Thyroid gland (tissue), 4 donors: ENCODE measurements around the gene MAJIN. TPM values are rescaled to one million over a fixed set of nuclear protein-coding genes. Genes with fewer than 3 reads are reported as not detected.

Source experiments
- DNase-seq, 2 donors: peaks; one replicate each; pipeline ENCODE4 v3.0.0-alpha.2; 2019
- H3K27ac ChIP-seq, 3 donors: fragments of 200-600 bp; sonication (generic); 1 replicate in 2 of 3; 2 replicates in 1 of 3; pipeline ENCODE4 v1.5.1; 2016 to 2019; ENCODE audit warnings: mild to moderate bottlenecking in 1 of 3, moderate library complexity in 1 of 3
- H3K27me3 ChIP-seq: fragments of 200-600 bp; sonication (generic); one replicate; pipeline ENCODE4 v1.5.1; 2019
- H3K36me3 ChIP-seq, 2 donors: fragments of 200-600 bp; sonication (generic); one replicate each; pipeline ENCODE4 v1.5.1; 2016 to 2019
- H3K4me1 ChIP-seq, 2 donors: fragments of 200-600 bp; sonication (generic); one replicate each; pipeline ENCODE4 v1.5.1; 2017 to 2019
- H3K4me3 ChIP-seq, 3 donors: fragments of 200-600 bp; sonication (generic); replicated peaks in 1 of 3; 1 replicate in 2 of 3; 2 replicates in 1 of 3; pipeline ENCODE4 v1.5.1; 2016; ENCODE audit warnings: mild to moderate bottlenecking in 1 of 3
- H3K9me3 ChIP-seq: fragments of 200-600 bp; sonication (generic); one replicate; pipeline ENCODE4 v1.5.1; 2017
- POLR2A ChIP-seq, 2 donors: fragments of 450-650 bp; IDR thresholded peaks; one replicate each; pipeline ENCODE4 v1.6.1; 2017; ENCODE audit warnings: antibody characterized with exemption in 2 of 2, mild to moderate bottlenecking in 2 of 2, moderate library complexity in 1 of 2
- WGBS, 2 donors: methylation state at CpG; one replicate each; pipeline ENCODE4 v1.1.5; 2017; 5-methylcytosine and 5-hydroxymethylcytosine counted together
- intact Hi-C: fragments of 100-400 bp; cut with DNase I; formaldehyde crosslinking; loops from one replicate; pipeline ENCODE4 v1.15.1; 2023
- microRNA counts, 2 donors: library from miRNA; unstranded; fragments of <30 nt; microRNA quantifications; one replicate each; lab custom pipeline; 2016 to 2017
- microRNA-seq: library from miRNA; unstranded; fragments of <30 nt; microRNA quantifications from one replicate; pipeline ENCODE4, GENCODE V29; 2016
- small RNA-seq: library from RNA; depleted of rRNA; stranded (forward); fragments of <200 nt; gene quantifications from one replicate; pipeline ENCODE3, GENCODE V24; 2016
- total RNA-seq, 4 donors: library from RNA; depleted of rRNA; stranded (reverse); fragments of >200 nt; gene quantifications; one replicate each; pipeline ENCODE4 v1.2.3, GENCODE V29; 2016
- TF ChIP-seq, protein P1 (sequence below), 6 experiments: fragments of 200-600 bp in 3 of 6; fragments of 450-650 bp in 3 of 6; sonication (generic) in 3 of 6; IDR thresholded peaks; one replicate each; pipeline ENCODE4 v1.5.1; 2016 to 2019; ENCODE audit warnings: antibody characterized with exemption in 6 of 6, mild to moderate bottlenecking in 2 of 6, inconsistent platforms in 1 of 6, moderate library complexity in 1 of 6

Gene MAJIN
- total RNA-seq, 4 donors from 2014 or later, result 0.27 TPM; not detected in 3

DNA sequence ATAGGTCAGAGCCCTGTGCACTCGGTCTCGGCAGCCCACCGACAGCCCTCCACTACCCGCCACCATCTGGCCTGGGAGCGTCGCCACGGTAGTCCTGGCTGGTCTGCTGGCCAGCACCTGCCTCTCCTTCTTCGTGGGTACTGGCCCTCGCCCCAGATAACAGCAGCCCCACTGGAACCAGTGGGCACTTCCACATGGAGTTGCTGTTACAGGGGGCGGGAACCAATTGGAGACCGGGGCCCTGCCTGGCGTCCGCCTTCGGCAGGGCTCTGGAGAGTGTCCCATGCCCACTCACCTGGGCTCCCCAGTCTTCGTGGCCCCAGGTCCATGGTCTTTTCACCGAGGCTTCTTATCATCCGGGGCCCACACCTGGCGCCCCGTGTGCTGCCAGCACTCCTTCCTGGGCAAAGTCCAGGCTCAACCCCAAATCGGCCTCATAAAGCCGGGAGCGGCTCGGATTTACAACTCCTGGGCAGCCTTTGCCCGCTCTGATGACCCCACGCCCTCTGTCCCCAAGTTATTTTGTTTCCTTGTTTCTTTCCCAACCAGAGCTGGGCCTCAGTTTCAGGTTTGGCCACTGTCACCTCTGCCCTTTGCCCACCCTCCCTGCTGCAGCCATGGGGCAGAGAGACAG is 80.6 kb downstream of the MAJIN start:
- 92 to 95% methylated on average over 14 to 18 of the region's 25 CpGs for WGBS, 2 donors
- H3K27me3 ChIP-seq, result no peaks in the 10 kb centered on the region
- no peak overlapping the region for H3K4me3 ChIP-seq
- no peak overlapping the region for H3K27ac ChIP-seq
- TF ChIP-seq POLR2A (IDR thresholded peaks at IDR 0.05), result no peak
- TF ChIP-seq, protein P1, sequence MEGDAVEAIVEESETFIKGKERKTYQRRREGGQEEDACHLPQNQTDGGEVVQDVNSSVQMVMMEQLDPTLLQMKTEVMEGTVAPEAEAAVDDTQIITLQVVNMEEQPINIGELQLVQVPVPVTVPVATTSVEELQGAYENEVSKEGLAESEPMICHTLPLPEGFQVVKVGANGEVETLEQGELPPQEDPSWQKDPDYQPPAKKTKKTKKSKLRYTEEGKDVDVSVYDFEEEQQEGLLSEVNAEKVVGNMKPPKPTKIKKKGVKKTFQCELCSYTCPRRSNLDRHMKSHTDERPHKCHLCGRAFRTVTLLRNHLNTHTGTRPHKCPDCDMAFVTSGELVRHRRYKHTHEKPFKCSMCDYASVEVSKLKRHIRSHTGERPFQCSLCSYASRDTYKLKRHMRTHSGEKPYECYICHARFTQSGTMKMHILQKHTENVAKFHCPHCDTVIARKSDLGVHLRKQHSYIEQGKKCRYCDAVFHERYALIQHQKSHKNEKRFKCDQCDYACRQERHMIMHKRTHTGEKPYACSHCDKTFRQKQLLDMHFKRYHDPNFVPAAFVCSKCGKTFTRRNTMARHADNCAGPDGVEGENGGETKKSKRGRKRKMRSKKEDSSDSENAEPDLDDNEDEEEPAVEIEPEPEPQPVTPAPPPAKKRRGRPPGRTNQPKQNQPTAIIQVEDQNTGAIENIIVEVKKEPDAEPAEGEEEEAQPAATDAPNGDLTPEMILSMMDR (IDR thresholded peaks at IDR 0.05), result no peak
- DNase-seq, result no peak
- H3K9me3 ChIP-seq, result no peaks in the 10 kb centered on the region
- H3K36me3 ChIP-seq, result no peaks in the 10 kb centered on the region
- intact Hi-C loops, result loop anchor here (10.0 kb wide), 1 partner anchor 107 kb away; no protein-coding TSS in a partner anchor
- peaks cover 3 to 19% of the 10 kb centered on the region in 2 donors for H3K4me1 ChIP-seq

DNA sequence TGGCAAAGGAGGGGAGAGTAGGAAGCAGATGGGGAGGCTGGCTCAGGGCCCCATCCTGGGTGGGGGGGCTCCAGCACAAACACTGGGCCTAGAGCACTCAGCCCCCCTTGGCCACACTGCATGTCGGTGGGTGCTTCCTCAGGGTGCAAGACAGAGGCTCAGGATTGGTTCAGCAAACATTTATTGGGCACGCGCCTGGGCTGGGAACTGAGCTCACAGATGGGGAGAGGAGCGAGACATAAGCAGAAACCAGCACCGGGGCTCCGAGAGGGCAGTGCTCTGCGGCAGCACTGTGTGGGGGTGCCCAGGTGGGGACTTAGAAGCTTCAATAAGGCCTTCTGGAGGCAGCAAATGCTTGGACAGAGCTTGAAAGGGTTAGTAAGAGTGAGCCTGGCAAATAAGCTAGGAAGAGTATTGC is 81.4 kb downstream of the MAJIN start:
- Histone ChIP-seq H3K4me1 (peaks cover 3 to 19% of the 10 kb centered on the region in 2 donors), H3K9me3 (no peaks in the 10 kb centered on the region), H3K36me3 (no peaks in the 10 kb centered on the region), H3K4me3 (no peak overlapping the region), H3K27me3 (no peaks in the 10 kb centered on the region), H3K27ac (no peak overlapping the region)
- WGBS, 2 donors, result 84 to 95% methylated on average over 7 of the region's 7 CpGs
- no peak for DNase-seq
- TF ChIP-seq, protein P1 (IDR thresholded peaks at IDR 0.05), result no peak
- TF ChIP-seq POLR2A (IDR thresholded peaks at IDR 0.05), result no peak
- intact Hi-C loops, result loop anchor here (10.0 kb wide), 1 partner anchor 106 kb away; no protein-coding TSS in a partner anchor

DNA sequence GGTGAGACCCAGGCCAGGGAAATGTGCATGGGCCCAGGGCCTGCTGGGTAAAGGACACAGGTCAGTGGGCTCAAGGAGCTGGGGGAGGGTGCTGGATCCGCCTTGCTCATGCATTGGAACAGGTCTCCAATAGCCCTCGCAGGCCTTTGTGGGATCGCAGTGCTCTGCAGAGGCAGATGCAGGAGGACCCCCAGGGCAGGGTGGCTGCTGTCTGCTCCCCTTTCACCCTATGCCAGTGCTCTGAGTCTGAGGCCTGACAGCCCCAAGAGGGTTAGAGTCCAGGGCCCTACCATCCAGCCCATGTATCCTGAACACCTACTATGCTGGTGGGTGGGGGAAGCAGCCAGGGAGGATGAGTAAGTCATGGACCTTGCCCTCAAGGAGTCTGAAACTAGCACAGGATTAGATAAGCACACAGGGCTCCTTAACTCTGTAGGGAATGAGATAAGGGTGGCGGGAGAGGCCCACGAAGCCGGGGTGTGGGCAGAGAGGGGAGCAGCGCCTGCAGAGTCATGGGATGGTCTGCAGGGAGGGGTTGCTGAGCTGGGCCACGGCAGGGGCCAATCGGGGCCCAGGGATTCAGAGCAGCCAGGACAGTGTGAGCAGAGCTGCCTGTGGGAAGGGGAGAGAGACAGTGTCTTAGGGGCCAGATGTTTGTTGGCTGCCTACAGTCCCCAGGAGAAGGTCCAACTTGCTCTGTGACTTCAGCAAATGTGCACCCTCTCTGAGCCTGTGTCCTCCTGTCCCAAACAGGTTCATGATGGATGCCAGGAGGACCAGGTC is 83.0 kb downstream of the MAJIN start:
- H3K27ac ChIP-seq, result no peak overlapping the region
- H3K27me3 ChIP-seq, result no peaks in the 10 kb centered on the region
- no peak for TF ChIP-seq POLR2A (IDR thresholded peaks at IDR 0.05)
- TF ChIP-seq, protein P1 (IDR thresholded peaks at IDR 0.05), result no peak
- 70 to 74% methylated on average over 6 to 7 of the region's 9 CpGs for WGBS, 2 donors
- H3K4me1 ChIP-seq, result peaks cover 3 to 16% of the 10 kb centered on the region in 2 donors
- no peaks in the 10 kb centered on the region for H3K9me3 ChIP-seq
- peak; percentile 58 to 67 for DNase-seq
- no peaks in the 10 kb centered on the region for H3K36me3 ChIP-seq
- intact Hi-C loops, result no loop called here
- H3K4me3 ChIP-seq, result no peak overlapping the region

DNA sequence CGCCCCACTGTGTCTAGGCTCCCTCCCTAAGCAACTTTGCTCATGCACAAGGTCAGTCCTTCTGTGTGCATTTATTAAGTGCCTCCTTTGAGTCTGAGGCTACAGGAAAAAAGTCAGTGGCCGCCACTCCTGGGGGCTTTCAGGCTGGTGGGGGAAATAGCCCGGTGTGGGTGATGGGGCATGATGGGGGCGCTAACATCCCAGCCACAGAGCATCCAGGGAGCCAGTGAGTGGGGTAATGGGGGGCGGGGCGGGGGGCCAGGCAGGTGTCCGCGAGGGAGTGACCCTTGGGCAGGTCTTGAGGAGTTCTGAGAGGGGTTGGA is 83.5 kb downstream of the MAJIN start:
- Histone ChIP-seq H3K4me3 (no peak overlapping the region), H3K27ac (no peak overlapping the region), H3K27me3 (no peaks in the 10 kb centered on the region), H3K9me3 (no peaks in the 10 kb centered on the region), H3K4me1 (peaks cover 3 to 16% of the 10 kb centered on the region in 2 donors), H3K36me3 (no peaks in the 10 kb centered on the region)
- WGBS, 2 donors, result 49 to 56% methylated on average over 2 to 5 of the region's 8 CpGs
- DNase-seq, result no peak
- intact Hi-C loops, result no loop called here
- TF ChIP-seq, protein P1 (IDR thresholded peaks at IDR 0.05), result no peak
- TF ChIP-seq POLR2A (IDR thresholded peaks at IDR 0.05), result no peak

MicroRNAs encoded within 50 kb of the gene (microRNA counts, 767-probe panel; counts per million panel counts)
- 2,296 to 3,722 counts per million in 2 donors for microRNA hsa-miR-192-5p (lab: Ali Mortazavi, UCI)

Small RNAs within 50 kb of the gene (microRNA-seq; reads per million reads assigned to microRNA genes)
- gene MIR6749 (not detected), gene MIR6750 (not detected), gene MIR6879 (not detected)

Small RNAs within 50 kb of the gene (small RNA-seq; reads per million reads assigned to genes)
- gene MIR6749 (not detected), gene MIR6750 (not detected), gene MIR6879 (not detected)

Other genes starting within 250 kb of the MAJIN start
- gene NRXN2, start 248.9 kb downstream of the MAJIN start, total RNA-seq, result 10 to 100 TPM in 1 of 4 donors, 1 to 10 TPM in 3; 2.0 to 12.3 (median 4.8) TPM
- gene RASGRP2, start 228.0 kb downstream of the MAJIN start, total RNA-seq, result 1 to 10 TPM; 2.8 to 8.9 (median 6.6) TPM
- 10 to 100 TPM in 1 of 4 donors, 1 to 10 TPM in 3; 4.3 to 14.8 (median 6.7) TPM for gene PYGM, start 212.1 kb downstream of the MAJIN start, total RNA-seq
- gene SF1, start 193.6 kb downstream of the MAJIN start, total RNA-seq, result 100 to 1,000 TPM; 171 to 419 (median 297) TPM
- 10 to 100 TPM; 35.5 to 77.8 (median 37.5) TPM for gene MAP4K2, start 168.9 kb downstream of the MAJIN start, total RNA-seq
- gene MEN1, start 161.6 kb downstream of the MAJIN start, total RNA-seq, result 10 to 100 TPM; 23.5 to 31.5 (median 25.1) TPM
- 10 to 100 TPM in 2 of 4 donors, 1 to 10 TPM in 2; 7.8 to 13.9 (median 10.2) TPM for gene CDC42BPG, start 127.5 kb downstream of the MAJIN start, total RNA-seq
- 10 to 100 TPM; 53.5 to 90.7 (median 67.4) TPM for gene EHD1, start 93.5 kb downstream of the MAJIN start, total RNA-seq
- 10 to 100 TPM; 19.5 to 43.1 (median 36.7) TPM for gene ATG2A, start 54.9 kb downstream of the MAJIN start, total RNA-seq
- gene PPP2R5B, start 47.4 kb downstream of the MAJIN start, total RNA-seq, result 10 to 100 TPM; 14.8 to 30.1 (median 21.7) TPM
- gene GPHA2, start 36.2 kb downstream of the MAJIN start, total RNA-seq, result under 1 TPM in 1 of 4 donors, not detected in 3; 0.94 TPM
- 1 to 10 TPM; 1.2 to 9.1 (median 2.3) TPM for gene BATF2, start 24.9 kb upstream of the MAJIN start, total RNA-seq
- 100 to 1,000 TPM in 3 of 4 donors, 10 to 100 TPM in 1; 76.6 to 166 (median 119) TPM for gene ARL2, start 42.1 kb upstream of the MAJIN start, total RNA-seq
- gene SNX15, start 55.3 kb upstream of the MAJIN start, total RNA-seq, result 10 to 100 TPM; 11.6 to 36.4 (median 19.2) TPM
- 10 to 100 TPM in 1 of 4 donors, 1 to 10 TPM in 3; 2.1 to 13.1 (median 6.0) TPM for gene SAC3D1, start 69.1 kb upstream of the MAJIN start, total RNA-seq
- gene NAALADL1, start 86.4 kb upstream of the MAJIN start, total RNA-seq, result 10 to 100 TPM in 1 of 4 donors, 1 to 10 TPM in 3; 5.6 to 21.5 (median 6.8) TPM
- 1 to 10 TPM in 1 of 4 donors, under 1 TPM in 2, not detected in 1; 0.71 to 1.8 (median 0.81) TPM for gene CDCA5, start 111.9 kb upstream of the MAJIN start, total RNA-seq
- gene ZFPL1, start 112.1 kb upstream of the MAJIN start, total RNA-seq, result 10 to 100 TPM; 28.3 to 74.4 (median 49.3) TPM
- 100 to 1,000 TPM; 222 to 608 (median 469) TPM for gene VPS51, start 124.1 kb upstream of the MAJIN start, total RNA-seq
- gene TM7SF2, start 139.8 kb upstream of the MAJIN start, total RNA-seq, result 10 to 100 TPM; 20.0 to 99.4 (median 53.5) TPM
- gene ZNHIT2, start 145.6 kb upstream of the MAJIN start, total RNA-seq, result 10 to 100 TPM; 17.3 to 38.5 (median 25.9) TPM
- gene FAU, start 150.0 kb upstream of the MAJIN start, total RNA-seq, result 1,000 to 10,000 TPM in 1 of 4 donors, 100 to 1,000 TPM in 3; 524 to 2,189 (median 600) TPM
- gene MRPL49, start 150.2 kb upstream of the MAJIN start, total RNA-seq, result 100 to 1,000 TPM in 2 of 4 donors, 10 to 100 TPM in 2; 70.9 to 112 (median 91.6) TPM
- 100 to 1,000 TPM in 1 of 4 donors, 10 to 100 TPM in 3; 28.8 to 103 (median 69.7) TPM for gene SYVN1, start 162.4 kb upstream of the MAJIN start, total RNA-seq
- gene SPDYC, start 198.1 kb upstream of the MAJIN start, total RNA-seq, result not detected
- gene CAPN1, start 209.8 kb upstream of the MAJIN start, total RNA-seq, result 100 to 1,000 TPM; 265 to 519 (median 340) TPM